HG03196 (cell line): Measurements from ENCODE around the gene FAM162A.
A peak's percentile ranks its signal among the peaks of the same experiment; 100 is the strongest.
"Not testable (repeated sequence)": the region's sequence is repeated elsewhere in the genome, so short reads cannot be mapped to it uniquely, and the experiment has no call there.

Source experiments
- ATAC-seq: cut with Tn5 transposase; IDR thresholded peaks from one replicate; pipeline ENCODE4 v1.9.1; 2021; ENCODE audit not compliant: unreplicated experiment

Gene FAM162A

GRCh38 chr3:122415762-122416654, 32.0 kb downstream of the FAM162A start, which contains the start of gene WDR5B:
Gene WDR5B (minus strand): TSS chr3:122416062. CDS start chr3:122415528, 534 bp downstream.
- ATAC-seq = peak; percentile 84

- no peak for ATAC-seq
These were observed 33.0 kb downstream of the FAM162A start for GRCh38 chr3:122416966-122417365.

- ATAC-seq = no peak
These were observed 37.1 kb downstream of the FAM162A start for GRCh38 chr3:122421101-122421500.

- no peak for ATAC-seq
These were observed 37.9 kb downstream of the FAM162A start for GRCh38 chr3:122421836-122422235.

- no peak for ATAC-seq
These were observed 44.0 kb downstream of the FAM162A start for GRCh38 chr3:122427857-122428471.

GRCh38 chr3:122430371-122430770, 46.4 kb downstream of the FAM162A start:
- ATAC-seq = no peak

- no peak for ATAC-seq
These were observed 52.0 kb downstream of the FAM162A start for GRCh38 chr3:122435950-122436349.

- ATAC-seq = no peak
These were observed 59.1 kb downstream of the FAM162A start for GRCh38 chr3:122443090-122443489.

- ATAC-seq = not testable (repeated sequence)
These were observed 59.9 kb downstream of the FAM162A start for GRCh38 chr3:122443762-122444490.

- not testable (repeated sequence) for ATAC-seq
These were observed 60.5 kb downstream of the FAM162A start for GRCh38 chr3:122444491-122444887.

- not testable (repeated sequence) for ATAC-seq
These were observed 64.2 kb downstream of the FAM162A start for GRCh38 chr3:122448218-122448617.

- no peak for ATAC-seq
These were observed 67.4 kb downstream of the FAM162A start for GRCh38 chr3:122451371-122451770.

GRCh38 chr3:122456074-122456473, 72.1 kb downstream of the FAM162A start:
- ATAC-seq = no peak

- no peak for ATAC-seq
These were observed 73.7 kb downstream of the FAM162A start for GRCh38 chr3:122457706-122458105.

GRCh38 chr3:122458992-122459391, 75.0 kb downstream of the FAM162A start:
- ATAC-seq = no peak

GRCh38 chr3:122461806-122462205, 77.8 kb downstream of the FAM162A start:
- no peak for ATAC-seq
